ENCODE results near the gene LNPK. TPM values are rescaled to one million over a fixed set of nuclear protein-coding genes. Genes with fewer than 3 reads are reported as not detected.
A peak's percentile ranks its signal among the peaks of the same experiment; 100 is the strongest.

The LNPK gene, protein sequence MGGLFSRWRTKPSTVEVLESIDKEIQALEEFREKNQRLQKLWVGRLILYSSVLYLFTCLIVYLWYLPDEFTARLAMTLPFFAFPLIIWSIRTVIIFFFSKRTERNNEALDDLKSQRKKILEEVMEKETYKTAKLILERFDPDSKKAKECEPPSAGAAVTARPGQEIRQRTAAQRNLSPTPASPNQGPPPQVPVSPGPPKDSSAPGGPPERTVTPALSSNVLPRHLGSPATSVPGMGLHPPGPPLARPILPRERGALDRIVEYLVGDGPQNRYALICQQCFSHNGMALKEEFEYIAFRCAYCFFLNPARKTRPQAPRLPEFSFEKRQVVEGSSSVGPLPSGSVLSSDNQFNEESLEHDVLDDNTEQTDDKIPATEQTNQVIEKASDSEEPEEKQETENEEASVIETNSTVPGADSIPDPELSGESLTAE
- 7.0 TPM for polyA plus RNA-seq (2013, experiment 1 of 2)
- 10.0 TPM for polyA plus RNA-seq (2013, experiment 2 of 2)

GRCh38 chr2:176001916-176002687 lies at the start of gene LNPK:
Gene LNPK, minus strand, starts transcription at chr2:176002267. Its CDS starts 6,683 bp downstream, at chr2:175995584.
- Histone ChIP-seq H3K4me1 (ENCODE audit: insufficient read depth, low read length) (no peaks in the 10 kb centered on the region), H3K36me3 (ENCODE audit: insufficient read depth, low read length) (no peaks in the 10 kb centered on the region), H3K9me3 (ENCODE audit: insufficient read depth, low read depth, low read length) (no peaks in the 10 kb centered on the region), H3K27ac (ENCODE audit: low read depth, low read length) (peak within 1 kb of the TSS; percentile 9; the same call in 1 of the 2 replicates), H3K4me3 (ENCODE audit: low read length) (peak within 1 kb of the TSS; percentile 90), H3K27me3 (ENCODE audit: insufficient read depth, low read length) (peaks cover 21% of the 10 kb centered on the region), H3K9ac (ENCODE audit: low read depth, low read length) (peak within 1 kb of the TSS; percentile 73)
- under 1% methylated on average over 53 of the region's 57 CpGs for WGBS

GRCh38 chr2:176039375-176039774 lies 37.3 kb upstream of the LNPK start:
- Histone ChIP-seq H3K9ac (ENCODE audit: low read depth, low read length) (no peak overlapping the region), H3K36me3 (ENCODE audit: insufficient read depth, low read length) (no peaks in the 10 kb centered on the region), H3K4me3 (ENCODE audit: low read length) (no peak overlapping the region), H3K4me1 (ENCODE audit: insufficient read depth, low read length) (no peaks in the 10 kb centered on the region), H3K9me3 (ENCODE audit: insufficient read depth, low read depth, low read length) (no peaks in the 10 kb centered on the region), H3K27me3 (ENCODE audit: insufficient read depth, low read length) (no peaks in the 10 kb centered on the region), H3K27ac (ENCODE audit: low read depth, low read length) (no peak overlapping the region)
- WGBS: 80% methylated on average over 3 of the region's 3 CpGs

- Histone ChIP-seq H3K9ac (ENCODE audit: low read depth, low read length) (no peak overlapping the region), H3K4me1 (ENCODE audit: insufficient read depth, low read length) (no peaks in the 10 kb centered on the region), H3K9me3 (ENCODE audit: insufficient read depth, low read depth, low read length) (no peaks in the 10 kb centered on the region), H3K27ac (ENCODE audit: low read depth, low read length) (no peak overlapping the region), H3K36me3 (ENCODE audit: insufficient read depth, low read length) (no peaks in the 10 kb centered on the region), H3K27me3 (ENCODE audit: insufficient read depth, low read length) (no peaks in the 10 kb centered on the region), H3K4me3 (ENCODE audit: low read length) (no peak overlapping the region)
- 75% methylated on average over 1 of the region's 2 CpGs for WGBS
These were observed 36.6 kb upstream of the LNPK start for GRCh38 chr2:176038694-176039093.

- H3K9ac ChIP-seq (ENCODE audit: low read depth, low read length): no peak overlapping the region
- WGBS: 87% methylated on average over 6 of the region's 6 CpGs
- H3K4me3 ChIP-seq (ENCODE audit: low read length): no peak overlapping the region
- H3K36me3 ChIP-seq (ENCODE audit: insufficient read depth, low read length): no peaks in the 10 kb centered on the region
- no peak overlapping the region for H3K27ac ChIP-seq (ENCODE audit: low read depth, low read length)
- no peaks in the 10 kb centered on the region for H3K4me1 ChIP-seq (ENCODE audit: insufficient read depth, low read length)
- H3K9me3 ChIP-seq (ENCODE audit: insufficient read depth, low read depth, low read length): no peaks in the 10 kb centered on the region
- no peaks in the 10 kb centered on the region; the same call in 1 of the 2 replicates for H3K27me3 ChIP-seq (ENCODE audit: insufficient read depth, low read length)
These were observed 33.1 kb upstream of the LNPK start for GRCh38 chr2:176035013-176035691.

- H3K27me3 ChIP-seq (ENCODE audit: insufficient read depth, low read length): peaks cover 4% of the 10 kb centered on the region; the same call in 1 of the 2 replicates
- no peak overlapping the region for H3K27ac ChIP-seq (ENCODE audit: low read depth, low read length)
- H3K4me3 ChIP-seq (ENCODE audit: low read length): no peak overlapping the region
- no peaks in the 10 kb centered on the region for H3K36me3 ChIP-seq (ENCODE audit: insufficient read depth, low read length)
- H3K4me1 ChIP-seq (ENCODE audit: insufficient read depth, low read length): no peaks in the 10 kb centered on the region
- WGBS: 100% methylated on average over 1 of the region's 2 CpGs
- H3K9ac ChIP-seq (ENCODE audit: low read depth, low read length): no peak overlapping the region
- H3K9me3 ChIP-seq (ENCODE audit: insufficient read depth, low read depth, low read length): no peaks in the 10 kb centered on the region
These were observed 25.7 kb upstream of the LNPK start for GRCh38 chr2:176027806-176028205.

- WGBS: 91% methylated on average over 4 of the region's 4 CpGs
- Histone ChIP-seq H3K9me3 (ENCODE audit: insufficient read depth, low read depth, low read length) (no peaks in the 10 kb centered on the region), H3K27me3 (ENCODE audit: insufficient read depth, low read length) (peaks cover 4% of the 10 kb centered on the region; the same call in 1 of the 2 replicates), H3K4me3 (ENCODE audit: low read length) (no peak overlapping the region), H3K27ac (ENCODE audit: low read depth, low read length) (no peak overlapping the region), H3K4me1 (ENCODE audit: insufficient read depth, low read length) (no peaks in the 10 kb centered on the region), H3K36me3 (ENCODE audit: insufficient read depth, low read length) (no peaks in the 10 kb centered on the region), H3K9ac (ENCODE audit: low read depth, low read length) (no peak overlapping the region)
These were observed 23.9 kb upstream of the LNPK start for GRCh38 chr2:176025932-176026331.

GRCh38 chr2:176024083-176024482 lies 22.0 kb upstream of the LNPK start:
- Histone ChIP-seq H3K4me1 (ENCODE audit: insufficient read depth, low read length) (no peaks in the 10 kb centered on the region), H3K36me3 (ENCODE audit: insufficient read depth, low read length) (no peaks in the 10 kb centered on the region), H3K9me3 (ENCODE audit: insufficient read depth, low read depth, low read length) (no peaks in the 10 kb centered on the region), H3K4me3 (ENCODE audit: low read length) (no peak overlapping the region), H3K27ac (ENCODE audit: low read depth, low read length) (no peak overlapping the region), H3K27me3 (ENCODE audit: insufficient read depth, low read length) (peaks cover 4% of the 10 kb centered on the region; the same call in 1 of the 2 replicates), H3K9ac (ENCODE audit: low read depth, low read length) (no peak overlapping the region)
- no CpG with 5 or more reads among the region's 2 CpGs for WGBS

- Histone ChIP-seq H3K27me3 (ENCODE audit: insufficient read depth, low read length) (peaks cover 4% of the 10 kb centered on the region; the same call in 1 of the 2 replicates), H3K36me3 (ENCODE audit: insufficient read depth, low read length) (no peaks in the 10 kb centered on the region), H3K9me3 (ENCODE audit: insufficient read depth, low read depth, low read length) (no peaks in the 10 kb centered on the region), H3K9ac (ENCODE audit: low read depth, low read length) (no peak overlapping the region), H3K27ac (ENCODE audit: low read depth, low read length) (no peak overlapping the region), H3K4me3 (ENCODE audit: low read length) (no peak overlapping the region), H3K4me1 (ENCODE audit: insufficient read depth, low read length) (no peaks in the 10 kb centered on the region)
- no CpG with 5 or more reads among the region's 1 CpG for WGBS
These were observed 20.0 kb upstream of the LNPK start for GRCh38 chr2:176022048-176022447.

- H3K4me1 ChIP-seq (ENCODE audit: insufficient read depth, low read length): no peaks in the 10 kb centered on the region
- no peak overlapping the region for H3K4me3 ChIP-seq (ENCODE audit: low read length)
- 95% methylated on average over 6 of the region's 6 CpGs for WGBS
- no peak overlapping the region for H3K27ac ChIP-seq (ENCODE audit: low read depth, low read length)
- no peaks in the 10 kb centered on the region for H3K36me3 ChIP-seq (ENCODE audit: insufficient read depth, low read length)
- no peaks in the 10 kb centered on the region for H3K9me3 ChIP-seq (ENCODE audit: insufficient read depth, low read depth, low read length)
- no peaks in the 10 kb centered on the region for H3K27me3 ChIP-seq (ENCODE audit: insufficient read depth, low read length)
- no peak overlapping the region for H3K9ac ChIP-seq (ENCODE audit: low read depth, low read length)
These were observed 18.3 kb upstream of the LNPK start for GRCh38 chr2:176020400-176020799.

DNA sequence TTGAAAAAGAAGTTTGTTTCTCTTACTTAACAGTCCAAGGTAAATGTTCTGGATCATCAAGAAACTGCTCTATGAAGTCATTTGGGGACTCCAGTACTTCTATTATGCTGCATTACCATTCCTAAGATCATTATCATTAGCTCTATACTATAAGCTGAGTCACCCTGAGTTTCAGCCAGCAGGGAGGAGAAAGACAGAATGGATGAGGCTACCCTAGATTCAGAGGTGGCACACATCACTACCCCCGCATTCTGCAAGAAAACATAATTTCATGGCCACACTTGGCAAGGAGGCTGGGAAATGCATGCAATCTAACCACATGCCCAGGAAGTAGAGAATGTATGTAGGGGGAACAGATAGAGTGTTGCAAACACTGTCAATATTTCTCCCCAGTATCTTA lies 16.6 kb upstream of the LNPK start:
- WGBS: 86% methylated on average over 1 of the region's 1 CpG
- H3K36me3 ChIP-seq (ENCODE audit: insufficient read depth, low read length): no peaks in the 10 kb centered on the region
- H3K9ac ChIP-seq (ENCODE audit: low read depth, low read length): no peak overlapping the region
- H3K4me3 ChIP-seq (ENCODE audit: low read length): no peak overlapping the region
- H3K4me1 ChIP-seq (ENCODE audit: insufficient read depth, low read length): no peaks in the 10 kb centered on the region
- H3K27ac ChIP-seq (ENCODE audit: low read depth, low read length): no peak overlapping the region
- no peaks in the 10 kb centered on the region for H3K27me3 ChIP-seq (ENCODE audit: insufficient read depth, low read length)
- H3K9me3 ChIP-seq (ENCODE audit: insufficient read depth, low read depth, low read length): no peaks in the 10 kb centered on the region

DNA sequence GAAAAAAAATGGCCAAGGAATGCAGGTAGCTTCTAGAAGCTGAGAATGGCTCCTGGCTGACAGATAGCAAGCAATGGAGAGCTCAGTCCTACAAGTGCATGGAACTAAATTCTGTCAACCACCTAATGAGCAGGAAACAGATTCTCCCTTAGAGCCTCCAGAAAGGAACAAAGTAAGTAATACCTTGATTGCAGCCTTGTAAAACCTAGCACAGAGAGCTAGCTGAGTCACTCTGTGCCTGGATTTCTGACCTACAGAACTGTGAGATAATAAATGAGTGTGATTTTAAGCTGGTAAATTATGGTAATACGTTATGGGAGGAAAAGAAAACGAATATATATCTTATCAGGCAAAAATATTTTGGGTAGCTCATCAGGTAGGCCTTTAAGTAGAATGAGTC lies 7.4 kb upstream of the LNPK start:
- H3K36me3 ChIP-seq (ENCODE audit: insufficient read depth, low read length): no peaks in the 10 kb centered on the region
- H3K27ac ChIP-seq (ENCODE audit: low read depth, low read length): no peak overlapping the region
- no peak overlapping the region for H3K4me3 ChIP-seq (ENCODE audit: low read length)
- H3K9ac ChIP-seq (ENCODE audit: low read depth, low read length): no peak overlapping the region
- no peaks in the 10 kb centered on the region for H3K4me1 ChIP-seq (ENCODE audit: insufficient read depth, low read length)
- H3K27me3 ChIP-seq (ENCODE audit: insufficient read depth, low read length): peaks cover 4% of the 10 kb centered on the region
- 86% methylated on average over 2 of the region's 2 CpGs for WGBS
- H3K9me3 ChIP-seq (ENCODE audit: insufficient read depth, low read depth, low read length): no peaks in the 10 kb centered on the region
